Tibial nerve (tissue), 4 donors: Measurements from ENCODE around the gene SLC35F1.

Experiments
- CTCF ChIP-seq, 5 experiments: fragments of 200-600 bp in 3 of 5; fragments of 450-650 bp in 2 of 5; sonication (generic) in 3 of 5; IDR thresholded peaks; one replicate each; pipeline ENCODE4 v1.5.1; 2016 to 2019; ENCODE audit warnings: antibody characterized with exemption in 5 of 5, mild to moderate bottlenecking in 3 of 5, moderate library complexity in 2 of 5
- EP300 ChIP-seq, 2 donors: sonication (generic); formaldehyde crosslinking; IDR thresholded peaks; one replicate each; pipeline ENCODE4 v1.6.1; 2017; ENCODE audit warnings: antibody characterized with exemption in 2 of 2, mild to moderate bottlenecking in 1 of 2
- POLR2A ChIP-seq, 2 donors: fragments of 450-650 bp; IDR thresholded peaks; one replicate each; pipeline ENCODE4 v1.6.1; 2017; ENCODE audit warnings: antibody characterized with exemption in 2 of 2, mild to moderate bottlenecking in 2 of 2, moderate library complexity in 2 of 2

GRCh38 chr6:118307581-118307980 lies 400.5 kb downstream of the SLC35F1 start:
- TF ChIP-seq EP300 (IDR thresholded peaks at IDR 0.05) (no peak), POLR2A (IDR thresholded peaks at IDR 0.05) (no peak), CTCF (IDR thresholded peaks at IDR 0.05) (no peak)
